HUES6 (cell line): ENCODE results near the gene BSDC1.
"Not testable (repeated sequence)": the region's sequence is repeated elsewhere in the genome, so short reads cannot be mapped to it uniquely, and the experiment has no call there.

Source experiments
- H3K27ac ChIP-seq: 2 replicates; pipeline ENCODE4 v1.7.0; 2013; ENCODE audit warnings: low read depth, mild to moderate bottlenecking, low read length, inconsistent platforms
- H3K27me3 ChIP-seq: 2 replicates; pipeline ENCODE4 v1.6.1; 2013; ENCODE audit warnings: low read length; ENCODE audit not compliant: control insufficient read depth, insufficient read depth
- H3K36me3 ChIP-seq: 2 replicates; pipeline ENCODE4 v1.6.1; 2013; ENCODE audit warnings: low read length; ENCODE audit not compliant: control insufficient read depth, insufficient read depth
- H3K4me1 ChIP-seq: 2 replicates; pipeline ENCODE4 v1.6.1; 2013; ENCODE audit warnings: low read length; ENCODE audit not compliant: control insufficient read depth, insufficient read depth
- H3K4me3 ChIP-seq: 2 replicates; pipeline ENCODE4 v1.5.1; 2013; ENCODE audit warnings: low read depth, low read length
- H3K9ac ChIP-seq: one replicate; pipeline ENCODE4 v1.6.1; 2013; ENCODE audit warnings: mild to moderate bottlenecking, low read length
- H3K9me3 ChIP-seq: 2 replicates; pipeline ENCODE4 v1.6.1; 2013; ENCODE audit warnings: low read depth, low read length; ENCODE audit not compliant: control insufficient read depth, insufficient read depth

The BSDC1 gene

GRCh38 chr1:32394141-32394889 lies at the start of gene BSDC1:
BSDC1 (minus strand) TSS chr1:32394441; CDS start chr1:32394414, 27 bp downstream.
- no peaks in the 10 kb centered on the region for H3K27me3 ChIP-seq
- H3K9me3 ChIP-seq: no peaks in the 10 kb centered on the region; the same call in 1 of the 2 replicates
- H3K27ac ChIP-seq: peak within 1 kb of the TSS; percentile 84
- H3K36me3 ChIP-seq: peaks cover 29% of the 10 kb centered on the region
- peak within 1 kb of the TSS; percentile 91 for H3K4me3 ChIP-seq
- H3K4me1 ChIP-seq: peaks cover 6% of the 10 kb centered on the region; the same call in 1 of the 2 replicates
- peak within 1 kb of the TSS; percentile 92 for H3K9ac ChIP-seq

GRCh38 chr1:32441467-32441866 lies 47.2 kb upstream of the BSDC1 start:
- not testable (repeated sequence) for H3K27ac ChIP-seq, H3K36me3 ChIP-seq, H3K4me3 ChIP-seq, H3K9ac ChIP-seq, H3K27me3 ChIP-seq
- H3K9me3 ChIP-seq: peaks cover 14% of the 10 kb centered on the region; the same call in 1 of the 2 replicates
- peaks cover 21% of the 10 kb centered on the region for H3K4me1 ChIP-seq

DNA sequence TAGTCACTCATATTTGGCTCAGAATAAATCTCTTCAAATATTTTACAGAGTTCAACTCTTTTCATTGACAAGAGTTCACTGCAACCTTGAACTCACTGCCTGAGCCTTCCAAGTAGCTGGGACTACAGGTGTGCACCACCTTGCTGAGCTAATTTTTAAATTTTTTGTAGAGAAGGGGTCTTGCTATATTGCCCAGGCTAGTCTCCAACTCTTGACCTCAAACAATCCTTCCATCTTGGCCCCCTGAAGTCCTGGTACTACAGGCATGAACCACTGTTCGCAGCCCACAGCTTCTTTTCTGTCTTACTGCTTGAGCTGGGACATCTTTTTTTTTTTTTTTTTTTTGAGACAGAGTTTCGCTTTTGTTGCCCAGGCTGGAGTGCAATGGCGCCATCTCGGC lies 44.5 kb upstream of the BSDC1 start:
- H3K9me3 ChIP-seq: peaks cover 14% of the 10 kb centered on the region; the same call in 1 of the 2 replicates
- H3K36me3 ChIP-seq, H3K4me3 ChIP-seq, H3K27me3 ChIP-seq: not testable (repeated sequence)
- peaks cover 10% of the 10 kb centered on the region for H3K4me1 ChIP-seq
- peak overlapping the region; percentile 48 for H3K9ac ChIP-seq
- H3K27ac ChIP-seq: peak overlapping the region; percentile 88; the same call in 1 of the 2 replicates

DNA sequence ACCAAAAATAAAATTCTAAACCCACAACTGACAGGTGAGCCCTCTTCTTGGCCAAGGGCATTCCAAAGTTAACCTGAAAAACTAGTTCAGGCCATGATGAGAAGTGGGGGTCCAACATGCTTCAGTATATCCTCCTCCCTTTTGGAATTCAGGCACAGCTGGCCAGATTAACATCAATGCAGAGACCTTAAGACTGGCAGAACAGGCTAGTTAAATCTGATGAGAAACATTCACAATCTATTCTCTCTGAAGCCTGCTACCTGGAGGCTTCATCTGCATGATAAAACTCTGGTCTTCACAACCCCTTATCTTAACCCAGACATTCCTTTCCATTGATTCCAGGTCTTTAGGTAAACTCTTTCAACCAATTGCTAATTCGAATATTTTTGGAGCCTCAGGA lies 43.9 kb upstream of the BSDC1 start:
- Histone ChIP-seq H3K9ac (peak overlapping the region; percentile 51), H3K27me3 (no peaks in the 10 kb centered on the region), H3K36me3 (no peaks in the 10 kb centered on the region), H3K9me3 (peaks cover 14% of the 10 kb centered on the region; the same call in 1 of the 2 replicates), H3K27ac (peak overlapping the region; percentile 75), H3K4me1 (peaks cover 9% of the 10 kb centered on the region), H3K4me3 (no peak overlapping the region)

DNA sequence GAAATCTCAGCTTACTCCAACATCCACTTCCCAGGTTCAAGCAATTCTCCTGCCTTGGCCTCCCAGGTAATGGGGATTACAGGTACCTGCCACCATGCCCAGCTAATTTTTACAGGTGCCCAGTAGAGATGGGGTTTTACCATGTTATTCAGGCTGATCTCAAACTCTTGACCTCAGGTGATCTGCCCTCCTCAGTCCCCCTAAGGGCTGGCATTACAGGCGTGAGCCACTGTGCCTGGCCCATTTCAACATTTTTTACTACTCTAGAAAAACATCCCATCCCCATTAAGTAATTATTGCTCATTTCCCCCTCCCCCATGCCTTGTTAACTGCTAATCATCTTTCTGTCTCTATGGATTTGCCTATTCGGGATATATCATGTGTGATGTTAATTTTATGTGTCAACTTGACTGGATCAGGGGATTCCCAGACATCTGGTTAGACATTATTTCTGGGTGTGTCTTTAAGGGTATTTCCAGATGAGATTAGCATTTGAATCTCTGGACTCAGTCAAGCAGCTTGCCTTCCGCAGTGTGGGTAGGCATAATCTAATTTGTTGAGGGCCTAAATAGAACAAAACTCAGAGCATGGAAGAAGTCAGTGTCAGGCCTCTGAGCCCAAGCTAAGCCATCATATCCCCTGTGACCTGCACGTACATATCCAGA lies 37.6 kb upstream of the BSDC1 start:
- Histone ChIP-seq H3K27ac (no peak overlapping the region), H3K9me3 (no peaks in the 10 kb centered on the region), H3K4me1 (peaks cover 22% of the 10 kb centered on the region), H3K4me3 (no peak overlapping the region), H3K27me3 (no peaks in the 10 kb centered on the region), H3K36me3 (no peaks in the 10 kb centered on the region), H3K9ac (no peak overlapping the region)

GRCh38 chr1:32427264-32427963 lies 33.2 kb upstream of the BSDC1 start:
- Histone ChIP-seq H3K9ac (no peak overlapping the region), H3K4me3 (no peak overlapping the region), H3K27ac (no peak overlapping the region), H3K27me3 (no peaks in the 10 kb centered on the region), H3K4me1 (peaks cover 21% of the 10 kb centered on the region), H3K36me3 (no peaks in the 10 kb centered on the region), H3K9me3 (no peaks in the 10 kb centered on the region)

DNA sequence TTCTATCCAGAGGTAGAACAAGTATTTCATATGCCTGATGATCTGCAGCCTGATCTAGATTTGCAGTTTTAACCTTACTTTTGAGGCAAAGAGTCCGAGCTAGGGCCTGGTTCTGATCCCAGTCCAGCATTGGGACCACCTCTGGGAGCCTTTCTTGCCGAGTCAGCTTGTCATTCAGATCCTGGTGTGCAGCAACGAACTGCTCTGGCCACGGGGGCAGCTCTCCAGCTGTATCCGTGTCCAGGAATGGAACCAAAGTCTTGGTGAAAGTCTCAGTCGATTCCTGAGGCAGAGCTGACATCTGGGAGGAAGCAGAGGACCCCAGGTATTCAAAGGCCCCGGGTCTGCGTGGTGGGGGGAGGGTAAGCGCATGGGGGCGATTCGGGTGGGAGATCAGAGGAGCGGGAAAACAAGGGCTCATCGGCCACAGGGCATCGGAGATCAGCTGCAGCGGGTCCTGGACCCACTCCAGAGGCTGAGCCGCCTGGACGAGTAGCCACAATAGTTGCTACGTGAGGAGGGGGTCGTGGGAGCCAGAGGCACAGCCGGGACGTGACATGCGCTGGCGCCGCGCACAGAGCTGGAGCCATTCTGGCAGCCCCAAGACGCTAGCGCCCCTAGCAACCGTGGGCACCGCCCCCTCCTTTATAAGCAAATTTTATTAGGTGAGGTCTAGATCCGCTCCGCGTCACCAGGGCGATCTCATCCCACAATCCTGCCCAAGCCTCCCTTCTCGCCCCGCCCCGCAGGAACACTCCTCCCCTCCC lies 32.4 kb upstream of the BSDC1 start:
- H3K36me3 ChIP-seq: no peaks in the 10 kb centered on the region
- no peaks in the 10 kb centered on the region for H3K9me3 ChIP-seq
- no peak overlapping the region for H3K4me3 ChIP-seq
- no peaks in the 10 kb centered on the region for H3K27me3 ChIP-seq
- H3K9ac ChIP-seq: no peak overlapping the region
- H3K4me1 ChIP-seq: peaks cover 15% of the 10 kb centered on the region
- H3K27ac ChIP-seq: no peak overlapping the region

DNA sequence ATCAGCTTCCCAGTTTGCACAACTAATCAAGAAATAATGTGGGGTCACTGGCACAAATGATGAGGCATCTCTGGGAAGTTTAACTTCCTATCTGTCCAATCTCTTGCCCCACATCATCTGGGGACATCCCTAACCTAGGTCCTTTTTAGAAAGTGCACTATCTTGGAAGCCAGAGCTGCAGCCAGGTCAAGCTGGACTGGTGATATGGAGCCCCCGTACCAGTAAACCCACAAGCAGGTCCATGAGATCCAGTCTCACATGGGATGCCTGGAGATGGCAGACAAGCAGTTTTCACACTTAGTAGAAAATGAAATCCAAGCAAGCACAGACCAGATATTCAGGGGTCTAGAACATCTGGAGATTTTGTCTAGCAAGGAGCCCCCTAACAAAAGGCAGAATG lies 27.5 kb upstream of the BSDC1 start:
- no peaks in the 10 kb centered on the region for H3K36me3 ChIP-seq
- H3K9me3 ChIP-seq: peaks cover 9% of the 10 kb centered on the region; the same call in 1 of the 2 replicates
- H3K27ac ChIP-seq: no peak overlapping the region
- H3K9ac ChIP-seq: no peak overlapping the region
- no peak overlapping the region for H3K4me3 ChIP-seq
- H3K4me1 ChIP-seq: 0 out of 2 replicates have a peak, but pooled peaks cover 4% of the 10 kb centered on the region
- H3K27me3 ChIP-seq: no peaks in the 10 kb centered on the region

DNA sequence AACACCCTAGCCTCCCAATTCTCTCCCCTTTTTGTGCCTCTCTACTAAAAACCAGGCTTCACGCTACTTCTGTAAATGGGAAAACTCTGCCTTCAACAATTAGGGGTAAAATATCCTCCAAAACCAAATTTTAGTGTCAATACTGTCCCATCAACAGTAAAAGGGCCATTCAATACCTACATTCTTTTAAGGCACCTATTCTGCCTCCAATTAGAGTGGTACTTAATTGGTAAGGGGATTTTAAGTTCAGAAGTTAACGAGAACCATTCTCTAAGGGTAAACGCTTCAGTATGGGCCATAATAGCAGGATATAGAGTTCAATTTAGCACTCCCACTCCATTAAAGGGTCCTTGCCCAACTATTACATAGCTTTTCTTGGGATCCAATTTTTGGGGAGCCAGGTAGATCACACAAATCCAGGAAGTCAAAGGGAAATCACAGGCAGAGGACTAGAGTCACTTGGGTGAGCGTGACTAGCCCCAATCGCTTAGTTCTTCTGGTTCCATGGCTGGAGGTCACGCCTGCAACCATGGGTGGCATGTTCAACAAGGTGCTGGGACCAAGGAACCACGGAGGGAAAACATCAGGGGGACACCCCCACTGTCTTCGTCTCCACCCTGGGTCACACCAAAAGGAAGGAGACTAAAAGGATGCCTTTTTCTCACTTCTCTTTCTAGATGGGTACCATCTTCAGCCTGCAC lies 20.1 kb upstream of the BSDC1 start:
- Histone ChIP-seq H3K4me3 (no peak overlapping the region), H3K27ac (no peak overlapping the region), H3K27me3 (no peaks in the 10 kb centered on the region), H3K36me3 (no peaks in the 10 kb centered on the region), H3K9me3 (peaks cover 41% of the 10 kb centered on the region), H3K9ac (no peak overlapping the region), H3K4me1 (no peaks in the 10 kb centered on the region)

GRCh38 chr1:32413507-32414185 lies 19.4 kb upstream of the BSDC1 start:
- no peaks in the 10 kb centered on the region for H3K36me3 ChIP-seq
- peaks cover 41% of the 10 kb centered on the region for H3K9me3 ChIP-seq
- no peak overlapping the region for H3K4me3 ChIP-seq
- H3K27ac ChIP-seq: no peak overlapping the region
- no peak overlapping the region for H3K9ac ChIP-seq
- no peaks in the 10 kb centered on the region for H3K4me1 ChIP-seq
- no peaks in the 10 kb centered on the region for H3K27me3 ChIP-seq
